ENCODE measurements around the gene FOXN3. TPM values are rescaled to one million over a fixed set of nuclear protein-coding genes. Genes with fewer than 3 reads are reported as not detected.

FOXN3 gene
- total RNA-seq, 2 donors from 2014 or later, result 61.2 to 84.1 TPM

DNA sequence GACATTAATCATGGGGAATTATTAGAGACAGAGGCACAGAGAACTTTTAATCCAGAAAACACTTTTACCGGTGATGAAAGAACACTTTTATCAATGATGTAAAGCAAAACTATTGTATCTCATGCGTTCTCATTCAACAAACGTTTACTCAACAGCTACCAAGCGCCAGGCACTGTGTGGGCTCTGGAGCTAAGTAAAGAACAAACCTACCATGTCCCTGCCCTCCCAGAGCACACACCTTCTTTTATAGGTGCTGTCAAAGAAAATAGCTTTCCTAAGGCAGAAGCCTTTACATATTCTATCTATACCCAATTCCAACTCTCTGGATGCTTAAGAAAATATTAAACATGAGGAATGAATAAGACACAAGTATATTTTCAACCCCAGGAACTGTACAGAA, 91.1 kb downstream of the FOXN3 start:
- H3K9me3 ChIP-seq (ENCODE audit: control insufficient read depth, low read length), result no peaks in the 10 kb centered on the region
- Mint-ChIP-seq H3K4me3 (no peak overlapping the region), H3K4me1 (peaks cover 30% of the 10 kb centered on the region), H3K36me3 (ENCODE audit: low read depth) (peaks cover 37% of the 10 kb centered on the region), H3K27ac (no peak overlapping the region), H3K9me3 (no peaks in the 10 kb centered on the region), H3K27me3 (ENCODE audit: insufficient read depth) (no peaks in the 10 kb centered on the region)
- 91 to 94% methylated on average over 4 of the region's 4 CpGs for WGBS, 2 experiments (ENCODE audit: insufficient coverage in 1 of 2, insufficient read length in 1 of 2)
- no peak for DNase-seq
- peaks cover 4% of the 10 kb centered on the region for H3K36me3 ChIP-seq (ENCODE audit: control insufficient read depth, insufficient read depth, low read length)
- TF ChIP-seq, protein P1, sequence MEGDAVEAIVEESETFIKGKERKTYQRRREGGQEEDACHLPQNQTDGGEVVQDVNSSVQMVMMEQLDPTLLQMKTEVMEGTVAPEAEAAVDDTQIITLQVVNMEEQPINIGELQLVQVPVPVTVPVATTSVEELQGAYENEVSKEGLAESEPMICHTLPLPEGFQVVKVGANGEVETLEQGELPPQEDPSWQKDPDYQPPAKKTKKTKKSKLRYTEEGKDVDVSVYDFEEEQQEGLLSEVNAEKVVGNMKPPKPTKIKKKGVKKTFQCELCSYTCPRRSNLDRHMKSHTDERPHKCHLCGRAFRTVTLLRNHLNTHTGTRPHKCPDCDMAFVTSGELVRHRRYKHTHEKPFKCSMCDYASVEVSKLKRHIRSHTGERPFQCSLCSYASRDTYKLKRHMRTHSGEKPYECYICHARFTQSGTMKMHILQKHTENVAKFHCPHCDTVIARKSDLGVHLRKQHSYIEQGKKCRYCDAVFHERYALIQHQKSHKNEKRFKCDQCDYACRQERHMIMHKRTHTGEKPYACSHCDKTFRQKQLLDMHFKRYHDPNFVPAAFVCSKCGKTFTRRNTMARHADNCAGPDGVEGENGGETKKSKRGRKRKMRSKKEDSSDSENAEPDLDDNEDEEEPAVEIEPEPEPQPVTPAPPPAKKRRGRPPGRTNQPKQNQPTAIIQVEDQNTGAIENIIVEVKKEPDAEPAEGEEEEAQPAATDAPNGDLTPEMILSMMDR (conservative IDR thresholded peaks at IDR 0.05), result no peak
- H3K27ac ChIP-seq (ENCODE audit: low read depth, low read length), result no peak overlapping the region
- no peak overlapping the region for H3K9ac ChIP-seq (ENCODE audit: extremely low read depth, low read length, poor library complexity, severe bottlenecking)
- no peaks in the 10 kb centered on the region for H3K27me3 ChIP-seq (ENCODE audit: control insufficient read depth, insufficient read depth, low read length, poor library complexity, severe bottlenecking)
- no peak overlapping the region for H3K4me3 ChIP-seq (ENCODE audit: low read length)
- H3K4me1 ChIP-seq (ENCODE audit: control insufficient read depth, insufficient read depth, low read length), result peaks cover 9% of the 10 kb centered on the region

DNA sequence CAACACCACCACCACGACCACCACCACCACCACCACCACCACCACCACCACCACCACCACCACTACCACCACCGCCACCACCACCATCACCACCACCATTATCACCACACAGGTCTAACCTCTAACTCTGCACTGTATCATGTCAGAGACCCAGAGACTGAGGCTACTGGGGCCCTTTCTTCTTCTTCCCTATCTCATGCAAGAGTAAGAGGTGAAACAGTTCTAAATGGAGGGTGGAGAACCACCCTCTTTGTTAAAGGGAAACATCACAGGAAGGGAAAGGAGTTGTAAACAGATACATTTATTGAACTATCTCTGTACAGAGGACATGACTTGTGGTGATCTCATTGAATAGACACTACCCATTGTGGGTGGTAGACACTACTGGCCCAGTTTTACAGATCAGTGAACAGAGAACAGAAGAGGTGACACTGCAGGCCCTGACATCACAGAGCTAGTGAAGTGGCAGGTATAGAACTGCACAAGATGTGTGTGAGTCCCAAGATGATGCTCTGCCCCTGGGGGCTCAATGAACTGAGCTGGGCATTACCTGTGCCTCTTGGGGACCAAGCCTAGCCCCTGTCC, 91.6 kb downstream of the FOXN3 start:
- Histone ChIP-seq H3K36me3 (ENCODE audit: control insufficient read depth, insufficient read depth, low read length) (peaks cover 4% of the 10 kb centered on the region), H3K4me1 (ENCODE audit: control insufficient read depth, insufficient read depth, low read length) (peaks cover 9% of the 10 kb centered on the region), H3K4me3 (ENCODE audit: low read length) (no peak overlapping the region), H3K9ac (ENCODE audit: extremely low read depth, low read length, poor library complexity, severe bottlenecking) (no peak overlapping the region), H3K27me3 (ENCODE audit: control insufficient read depth, insufficient read depth, low read length, poor library complexity, severe bottlenecking) (no peaks in the 10 kb centered on the region), H3K27ac (ENCODE audit: low read depth, low read length) (no peak overlapping the region), H3K9me3 (ENCODE audit: control insufficient read depth, low read length) (no peaks in the 10 kb centered on the region)
- no peaks in the 10 kb centered on the region for H3K27me3 Mint-ChIP-seq (ENCODE audit: insufficient read depth)
- H3K4me1 Mint-ChIP-seq, result peaks cover 30% of the 10 kb centered on the region
- 80% methylated on average over 1 of the region's 2 CpGs; no CpG with 5 or more reads in 1 of the 2 experiments for WGBS, 2 experiments (ENCODE audit: insufficient coverage in 1 of 2, insufficient read length in 1 of 2)
- no peak overlapping the region for H3K4me3 Mint-ChIP-seq
- TF ChIP-seq, protein P1 (conservative IDR thresholded peaks at IDR 0.05), result no peak
- H3K27ac Mint-ChIP-seq, result no peak overlapping the region
- H3K9me3 Mint-ChIP-seq, result no peaks in the 10 kb centered on the region
- DNase-seq, result no peak
- peaks cover 39% of the 10 kb centered on the region for H3K36me3 Mint-ChIP-seq (ENCODE audit: low read depth)

GRCh38 chr14:89324501-89325298, 92.3 kb downstream of the FOXN3 start:
- Histone ChIP-seq H3K9ac (ENCODE audit: extremely low read depth, low read length, poor library complexity, severe bottlenecking) (no peak overlapping the region), H3K36me3 (ENCODE audit: control insufficient read depth, insufficient read depth, low read length) (peaks cover 4% of the 10 kb centered on the region), H3K4me3 (ENCODE audit: low read length) (no peak overlapping the region), H3K9me3 (ENCODE audit: control insufficient read depth, low read length) (peaks cover 5% of the 10 kb centered on the region), H3K27me3 (ENCODE audit: control insufficient read depth, insufficient read depth, low read length, poor library complexity, severe bottlenecking) (no peaks in the 10 kb centered on the region), H3K27ac (ENCODE audit: low read depth, low read length) (no peak overlapping the region), H3K4me1 (ENCODE audit: control insufficient read depth, insufficient read depth, low read length) (peaks cover 9% of the 10 kb centered on the region)
- no peak overlapping the region for H3K4me3 Mint-ChIP-seq
- TF ChIP-seq, protein P1 (conservative IDR thresholded peaks at IDR 0.05), result no peak
- no peak overlapping the region for H3K27ac Mint-ChIP-seq
- no peaks in the 10 kb centered on the region for H3K27me3 Mint-ChIP-seq (ENCODE audit: insufficient read depth)
- WGBS, 2 experiments (ENCODE audit: insufficient coverage in 1 of 2, insufficient read length in 1 of 2), result 95 to 97% methylated on average over 5 to 7 of the region's 9 CpGs
- H3K4me1 Mint-ChIP-seq, result peaks cover 24% of the 10 kb centered on the region
- peaks cover 4% of the 10 kb centered on the region for H3K9me3 Mint-ChIP-seq
- DNase-seq, result no peak
- peaks cover 40% of the 10 kb centered on the region for H3K36me3 Mint-ChIP-seq (ENCODE audit: low read depth)
